Right atrium auricular region (tissue), 2 donors: Measurements from ENCODE around the gene CBY2. TPM values are rescaled to one million over a fixed set of nuclear protein-coding genes. Genes with fewer than 3 reads are reported as not detected.

Experiments used
- DNase-seq: peaks from one replicate; pipeline ENCODE4 v3.0.0-alpha.2; 2019; ENCODE audit warnings: low spot score
- H3K27ac ChIP-seq, 2 donors: fragments of 200-600 bp; sonication (generic); 1 replicate in 1 of 2; 2 replicates in 1 of 2; pipeline ENCODE4 v1.5.1; 2016 to 2019
- H3K27me3 ChIP-seq, 2 donors: fragments of 200-600 bp; sonication (generic); one replicate each; pipeline versions ENCODE4 v1.5.1 to v1.6.0; 2017 to 2019
- H3K36me3 ChIP-seq: fragments of 200-600 bp; sonication (generic); one replicate; pipeline ENCODE4 v1.5.1; 2016
- H3K4me1 ChIP-seq, 2 donors: fragments of 200-600 bp; sonication (generic); one replicate each; pipeline versions ENCODE4 v1.5.1 to v1.6.0; 2017 to 2019
- H3K4me3 ChIP-seq, 2 donors: fragments of 200-600 bp; sonication (generic); 1 replicate in 1 of 2; 2 replicates in 1 of 2; pipeline ENCODE4 v1.5.1; 2017 to 2019; ENCODE audit warnings: mild to moderate bottlenecking in 1 of 2, moderate library complexity in 1 of 2
- H3K9me3 ChIP-seq, 2 donors: fragments of 200-600 bp; sonication (generic); one replicate each; pipeline ENCODE4 v1.5.1; 2019
- total RNA-seq, 2 donors: library from RNA; depleted of rRNA; stranded (reverse); fragments of >200 nt; gene quantifications; one replicate each; pipeline ENCODE4 v1.1.0, GENCODE V29; 2016
- TF ChIP-seq, protein P1 (sequence below), 2 donors: fragments of 200-600 bp; sonication (generic); IDR thresholded peaks; one replicate each; pipeline ENCODE4 v1.5.1; 2019; ENCODE audit warnings: antibody characterized with exemption in 2 of 2

CBY2 gene
- total RNA-seq, 2 donors from 2014 or later: not detected

DNA sequence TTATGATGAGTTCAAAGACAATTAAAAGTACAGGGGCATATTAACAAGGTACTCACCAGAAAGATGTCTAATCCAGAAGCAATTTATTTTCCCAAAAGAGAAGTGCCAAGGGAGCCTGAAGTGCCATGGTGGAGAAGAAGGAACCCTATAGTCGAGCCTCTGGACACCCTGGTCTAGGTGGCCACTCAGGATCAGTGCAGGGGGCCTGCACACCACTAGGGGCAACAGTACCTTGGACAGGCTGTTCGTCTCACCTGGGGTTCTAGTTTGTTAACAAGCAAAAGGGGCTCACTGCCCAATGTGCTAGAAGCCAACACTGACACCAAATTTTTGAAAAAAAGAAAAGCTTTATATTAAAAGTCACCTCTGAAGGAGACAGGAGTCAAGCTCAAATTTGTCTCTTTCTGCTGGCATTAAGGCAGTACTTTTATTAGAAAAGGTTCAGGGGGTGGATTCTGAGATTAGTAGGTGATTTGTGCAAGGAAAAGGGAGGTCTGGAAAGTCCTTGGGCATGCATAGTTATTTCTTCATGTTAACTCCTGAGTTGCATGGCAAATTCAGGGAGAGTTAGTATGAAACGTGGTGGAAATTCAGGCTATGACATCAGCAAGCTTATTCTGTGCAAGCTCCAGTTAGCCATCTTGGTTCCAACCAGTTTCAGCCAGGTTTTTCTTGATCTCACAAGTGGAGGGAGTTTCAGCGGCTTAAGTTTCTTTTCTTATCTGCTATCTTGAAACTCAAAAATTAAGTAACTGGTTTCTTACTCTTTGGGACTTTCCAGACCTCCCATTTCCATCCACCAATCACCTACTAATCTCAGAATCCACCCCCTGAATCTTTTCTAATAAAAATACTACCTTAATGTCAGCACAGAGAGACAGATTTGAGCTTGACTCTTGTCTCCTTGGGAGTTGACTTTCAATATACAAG is 884 bp upstream of the CBY2 start:
- TF ChIP-seq, protein P1, sequence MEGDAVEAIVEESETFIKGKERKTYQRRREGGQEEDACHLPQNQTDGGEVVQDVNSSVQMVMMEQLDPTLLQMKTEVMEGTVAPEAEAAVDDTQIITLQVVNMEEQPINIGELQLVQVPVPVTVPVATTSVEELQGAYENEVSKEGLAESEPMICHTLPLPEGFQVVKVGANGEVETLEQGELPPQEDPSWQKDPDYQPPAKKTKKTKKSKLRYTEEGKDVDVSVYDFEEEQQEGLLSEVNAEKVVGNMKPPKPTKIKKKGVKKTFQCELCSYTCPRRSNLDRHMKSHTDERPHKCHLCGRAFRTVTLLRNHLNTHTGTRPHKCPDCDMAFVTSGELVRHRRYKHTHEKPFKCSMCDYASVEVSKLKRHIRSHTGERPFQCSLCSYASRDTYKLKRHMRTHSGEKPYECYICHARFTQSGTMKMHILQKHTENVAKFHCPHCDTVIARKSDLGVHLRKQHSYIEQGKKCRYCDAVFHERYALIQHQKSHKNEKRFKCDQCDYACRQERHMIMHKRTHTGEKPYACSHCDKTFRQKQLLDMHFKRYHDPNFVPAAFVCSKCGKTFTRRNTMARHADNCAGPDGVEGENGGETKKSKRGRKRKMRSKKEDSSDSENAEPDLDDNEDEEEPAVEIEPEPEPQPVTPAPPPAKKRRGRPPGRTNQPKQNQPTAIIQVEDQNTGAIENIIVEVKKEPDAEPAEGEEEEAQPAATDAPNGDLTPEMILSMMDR (IDR thresholded peaks at IDR 0.05): no peak
- Histone ChIP-seq H3K4me3 (no peak overlapping the region), H3K36me3 (no peaks in the 10 kb centered on the region), H3K9me3 (no peaks in the 10 kb centered on the region), H3K27me3 (no peaks in the 10 kb centered on the region), H3K4me1 (no peaks in the 10 kb centered on the region), H3K27ac (no peak overlapping the region)
- peak; percentile 16 for DNase-seq

DNA sequence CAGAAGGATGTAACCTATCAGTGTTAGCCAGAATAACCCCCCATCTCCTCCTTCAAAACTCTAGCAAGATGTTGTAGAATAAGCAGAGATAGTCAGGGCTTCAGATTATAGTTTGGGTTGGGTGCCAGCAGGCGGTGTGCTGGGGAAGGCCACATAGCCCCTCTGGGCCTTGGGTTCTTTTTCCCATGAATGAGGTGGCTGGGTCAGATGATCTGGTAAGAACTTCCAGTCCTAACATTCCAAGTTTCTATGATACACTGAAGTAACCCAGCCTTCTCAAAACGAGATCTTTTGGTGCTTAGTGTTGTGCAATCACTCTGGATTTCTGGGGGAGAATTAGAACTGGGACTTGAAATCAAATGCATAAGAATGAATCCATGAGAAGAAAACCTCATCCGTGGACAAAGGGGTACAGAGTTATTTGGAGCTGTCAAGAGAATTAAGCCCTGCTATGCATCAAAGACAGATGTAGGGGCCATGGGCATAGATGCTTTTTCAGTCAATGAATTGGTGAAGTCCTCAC is 810 bp downstream of the CBY2 start:
- Histone ChIP-seq H3K27me3 (no peaks in the 10 kb centered on the region), H3K9me3 (no peaks in the 10 kb centered on the region), H3K36me3 (no peaks in the 10 kb centered on the region), H3K27ac (no peak overlapping the region), H3K4me3 (no peak overlapping the region), H3K4me1 (no peaks in the 10 kb centered on the region)
- TF ChIP-seq, protein P1 (IDR thresholded peaks at IDR 0.05): no peak
- no peak for DNase-seq

DNA sequence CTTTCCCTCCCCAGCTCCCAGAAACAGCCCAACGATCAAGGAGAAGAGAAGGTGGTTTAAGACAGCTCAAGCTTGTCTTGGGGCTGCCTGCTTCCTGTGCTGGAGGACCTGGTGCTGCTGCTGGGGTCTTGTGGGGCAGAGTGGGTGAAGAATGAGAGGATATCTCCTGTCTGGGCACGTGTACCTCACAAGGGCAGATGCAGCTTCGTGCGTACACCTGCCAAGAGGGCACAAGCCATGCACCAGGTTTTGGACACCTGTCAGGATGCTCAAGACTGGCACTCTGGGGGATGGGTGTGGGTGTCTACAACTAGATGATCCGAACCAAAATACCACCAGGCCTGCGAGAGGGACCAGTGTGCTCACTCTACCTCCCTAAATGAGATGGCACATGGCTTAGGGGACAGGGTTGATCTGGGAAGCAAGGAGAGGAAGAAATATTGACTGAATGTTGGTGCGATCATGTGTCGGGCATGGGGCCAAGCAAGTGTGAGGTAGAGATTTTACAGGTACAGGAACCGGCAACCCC is 2.2 kb downstream of the CBY2 start:
- TF ChIP-seq, protein P1 (IDR thresholded peaks at IDR 0.05): no peak
- Histone ChIP-seq H3K4me1 (no peaks in the 10 kb centered on the region), H3K27ac (no peak overlapping the region), H3K9me3 (no peaks in the 10 kb centered on the region), H3K27me3 (no peaks in the 10 kb centered on the region), H3K36me3 (no peaks in the 10 kb centered on the region), H3K4me3 (no peak overlapping the region)
- DNase-seq: peak; percentile 55

DNA sequence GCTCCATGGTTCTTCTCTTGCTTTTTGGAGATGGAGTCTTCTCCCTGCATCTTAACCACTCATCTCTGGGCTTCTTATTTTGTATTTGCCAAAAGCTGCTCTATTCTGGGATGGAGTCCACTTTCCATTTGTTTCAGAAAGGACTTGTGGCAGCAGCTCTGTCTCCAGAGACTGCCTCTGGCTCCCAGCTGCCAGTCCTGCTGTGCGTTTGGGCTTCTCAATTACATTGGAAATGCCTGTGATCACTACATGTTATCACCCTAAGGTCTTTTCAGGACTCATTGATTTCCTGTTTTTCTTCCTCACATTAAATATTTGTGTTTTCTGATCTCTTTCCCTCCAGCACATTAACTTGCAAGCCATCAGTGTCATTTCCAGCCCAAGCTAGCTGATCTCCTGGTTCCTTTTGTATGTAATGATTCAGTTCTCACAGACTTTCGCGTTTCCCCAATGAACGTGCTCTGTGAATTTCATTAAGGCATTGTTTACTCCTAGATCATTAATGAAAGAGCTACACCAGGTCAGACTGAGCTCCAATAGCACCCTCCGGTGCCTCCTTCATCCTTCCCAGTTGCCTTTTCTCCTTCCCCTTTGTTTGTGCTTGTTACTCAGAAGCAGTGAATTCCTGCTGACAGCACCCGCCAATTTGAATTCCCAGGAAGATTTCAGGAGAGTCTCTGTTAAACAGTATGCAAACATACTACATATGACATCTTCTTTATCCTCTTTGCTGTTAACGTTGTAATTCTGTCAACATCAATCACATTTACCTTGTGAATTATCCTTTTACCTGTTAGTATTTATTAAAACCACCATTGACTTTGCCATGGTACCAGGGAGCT is 3.0 kb downstream of the CBY2 start:
- Histone ChIP-seq H3K27me3 (no peaks in the 10 kb centered on the region), H3K4me3 (no peak overlapping the region), H3K9me3 (no peaks in the 10 kb centered on the region), H3K27ac (no peak overlapping the region), H3K36me3 (no peaks in the 10 kb centered on the region), H3K4me1 (no peaks in the 10 kb centered on the region)
- TF ChIP-seq, protein P1 (IDR thresholded peaks at IDR 0.05): no peak
- no peak for DNase-seq

DNA sequence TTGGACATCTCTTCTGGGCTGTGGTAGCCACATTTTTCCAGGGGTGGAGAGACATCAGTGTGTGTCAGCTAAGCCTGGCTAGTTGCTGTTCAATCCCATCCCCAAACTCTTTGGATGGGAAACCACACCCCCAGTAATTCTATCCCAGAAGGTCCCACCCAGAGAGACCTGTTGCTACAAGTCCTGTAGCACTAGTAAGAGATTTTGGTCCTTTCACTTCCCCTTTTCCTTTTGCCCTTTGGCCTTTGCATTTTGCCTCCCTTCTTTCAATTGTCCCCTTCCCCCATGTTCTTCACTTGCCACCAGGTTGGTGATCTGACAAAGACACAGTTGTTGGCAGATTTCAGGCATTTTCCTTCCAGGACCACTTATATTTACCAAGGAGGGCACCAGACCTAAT is 3.8 kb downstream of the CBY2 start:
- DNase-seq: no peak
- Histone ChIP-seq H3K36me3 (no peaks in the 10 kb centered on the region), H3K27ac (no peak overlapping the region), H3K9me3 (no peaks in the 10 kb centered on the region), H3K4me3 (no peak overlapping the region), H3K4me1 (no peaks in the 10 kb centered on the region), H3K27me3 (no peaks in the 10 kb centered on the region)
- TF ChIP-seq, protein P1 (IDR thresholded peaks at IDR 0.05): no peak
